ENCODE data around the gene MYOM1. TPM values are rescaled to one million over a fixed set of nuclear protein-coding genes. Genes with fewer than 3 reads are reported as not detected.
"Not testable (repeated sequence)": the region's sequence is repeated elsewhere in the genome, so short reads cannot be mapped to it uniquely, and the experiment has no call there.

The MYOM1 gene
- total RNA-seq, 2 experiments from 2014 or later: 0.74 to 1.5 TPM

GRCh38 chr18:3066341-3067110, 153.2 kb downstream of the MYOM1 start:
- peak in 1 of 14 experiments; percentile 22 for DNase-seq
- H3K4me3 Mint-ChIP-seq: no peak overlapping the region
- Histone ChIP-seq H3K4me3 (ENCODE audit: low read length) (no peak overlapping the region), H3K9me3 (ENCODE audit: control insufficient read depth in 1 of 2, insufficient read depth in 1 of 2, low read length in 2 of 2) (no peaks in the 10 kb centered on the region), H3K4me1 (ENCODE audit: insufficient read depth, low read length) (peaks cover 34% of the 10 kb centered on the region), H3K27me3 (ENCODE audit: control insufficient read depth in 1 of 2, insufficient read depth in 2 of 2, low read length in 2 of 2) (no peaks in the 10 kb centered on the region), H3K36me3 (ENCODE audit: insufficient read depth, low read length) (no peaks in the 10 kb centered on the region), H3K27ac (ENCODE audit: low read depth in 1 of 2, low read length in 2 of 2) (no peak overlapping the region)
- H3K36me3 Mint-ChIP-seq (ENCODE audit: low read depth): no peaks in the 10 kb centered on the region
- intact Hi-C loops (cut with DNase I, micrococcal nuclease): loop anchor here (5.0 kb wide), 3 partner anchors 61 to 134 kb away; no protein-coding TSS in a partner anchor
- no peaks in the 10 kb centered on the region for H3K9me3 Mint-ChIP-seq
- peaks cover 59% of the 10 kb centered on the region for H3K4me1 Mint-ChIP-seq (ENCODE audit: low read depth)
- ATAC-seq (ENCODE audit: poor library complexity): no peak
- TF ChIP-seq CTCF (IDR thresholded peaks at IDR 0.05): no peak
- peak overlapping the region; percentile 75 for H3K27ac Mint-ChIP-seq
- H3K27me3 Mint-ChIP-seq: no peaks in the 10 kb centered on the region
- ChIA-PET POLR2A (no interaction called here), CTCF (interaction anchor here (0.5 to 1.9 kb wide), 2 partner anchors 59 to 72 kb away, joined by 4 to 7 read pairs; no protein-coding TSS in a partner anchor)

GRCh38 chr18:3063766-3064165, 156.0 kb downstream of the MYOM1 start:
- not testable (repeated sequence) for H3K4me3 ChIP-seq (ENCODE audit: low read length); H3K27me3 Mint-ChIP-seq; H3K27ac ChIP-seq (ENCODE audit: low read depth in 1 of 2, low read length in 2 of 2); H3K9me3 Mint-ChIP-seq; H3K36me3 Mint-ChIP-seq (ENCODE audit: low read depth); ATAC-seq (ENCODE audit: poor library complexity); H3K27me3 ChIP-seq (ENCODE audit: control insufficient read depth in 1 of 2, insufficient read depth in 2 of 2, low read length in 2 of 2); DNase-seq; H3K9me3 ChIP-seq (ENCODE audit: control insufficient read depth in 1 of 2, insufficient read depth in 1 of 2, low read length in 2 of 2); H3K4me3 Mint-ChIP-seq; H3K36me3 ChIP-seq (ENCODE audit: insufficient read depth, low read length); H3K27ac Mint-ChIP-seq
- intact Hi-C loops (cut with DNase I, micrococcal nuclease): loop anchor here (1.0 to 5.0 kb wide), 4 partner anchors 34 to 184 kb away; partner anchors contain the start of genes MYL12A (in 2 of the 2) and LPIN2 (in 1 of the 2)
- CTCF ChIA-PET: interaction anchor here (0.9 to 7.1 kb wide), 14 partner anchors 9 to 182 kb away, joined by 3 to 75 read pairs (median 10); no protein-coding TSS in a partner anchor
- POLR2A ChIA-PET: interaction anchor here (1.0 to 7.6 kb wide), 8 partner anchors 16 to 197 kb away, joined by 3 to 120 read pairs (median 17); partner anchors contain the start of genes LPIN2 and MYL12A
- peaks cover 71% of the 10 kb centered on the region for H3K4me1 Mint-ChIP-seq (ENCODE audit: low read depth)
- H3K4me1 ChIP-seq (ENCODE audit: insufficient read depth, low read length): peaks cover 56% of the 10 kb centered on the region

GRCh38 chr18:3062798-3063680, 156.7 kb downstream of the MYOM1 start:
- peak overlapping the region; percentile 54 for H3K4me3 ChIP-seq (ENCODE audit: low read length)
- peaks cover 63% of the 10 kb centered on the region for H3K4me1 ChIP-seq (ENCODE audit: insufficient read depth, low read length)
- ChIA-PET POLR2A (interaction anchor here (0.6 to 7.6 kb wide), 25 partner anchors 12 to 426 kb away, joined by 3 to 120 read pairs (median 6); partner anchors contain the start of genes LPIN2 and MYL12A), CTCF (interaction anchor here (0.5 to 7.1 kb wide), 43 partner anchors 9 to 234 kb away, joined by 3 to 75 read pairs (median 6); no protein-coding TSS in a partner anchor)
- H3K27me3 ChIP-seq (ENCODE audit: control insufficient read depth in 1 of 2, insufficient read depth in 2 of 2, low read length in 2 of 2): no peaks in the 10 kb centered on the region
- ATAC-seq (ENCODE audit: poor library complexity) (peak; percentile 35), DNase-seq (peak; percentile 62 to 87 (median 74))
- H3K27ac Mint-ChIP-seq: peak overlapping the region; percentile 96
- H3K9me3 ChIP-seq (ENCODE audit: control insufficient read depth in 1 of 2, insufficient read depth in 1 of 2, low read length in 2 of 2): no peaks in the 10 kb centered on the region
- no peaks in the 10 kb centered on the region for H3K9me3 Mint-ChIP-seq
- H3K36me3 ChIP-seq (ENCODE audit: insufficient read depth, low read length): no peaks in the 10 kb centered on the region
- no peaks in the 10 kb centered on the region for H3K27me3 Mint-ChIP-seq
- H3K4me3 Mint-ChIP-seq: peak overlapping the region; percentile 43
- peak; percentile 87 for TF ChIP-seq CTCF (IDR thresholded peaks at IDR 0.05)
- no peaks in the 10 kb centered on the region for H3K36me3 Mint-ChIP-seq (ENCODE audit: low read depth)
- peak overlapping the region; percentile 95 to 96 for H3K27ac ChIP-seq (ENCODE audit: low read depth in 1 of 2, low read length in 2 of 2)
- intact Hi-C loops (cut with DNase I, micrococcal nuclease): loop anchor here (1.0 to 5.0 kb wide), 4 partner anchors 34 to 184 kb away; partner anchors contain the start of genes MYL12A (in 2 of the 2) and LPIN2 (in 1 of the 2)
- peaks cover 72% of the 10 kb centered on the region for H3K4me1 Mint-ChIP-seq (ENCODE audit: low read depth)

Data from CD4-positive, alpha-beta T cell (primary cell).